GM20000 (cell line): Measurements from ENCODE around the gene EGFL7.

Source experiments
- DNase-seq: peaks from one replicate; pipeline ENCODE4 v3.0.0; 2012; ENCODE audit warnings: low spot score
- CTCF ChIP-seq: IDR thresholded peaks from 2 replicates; pipeline ENCODE4 v1.5.1; 2012; ENCODE audit warnings: mild to moderate bottlenecking, control low read depth; ENCODE audit errors: extremely low read depth, missing control alignments

The EGFL7 gene

GRCh38 chr9:136679431-136679941, 16.8 kb downstream of the EGFL7 start:
- DNase-seq = no peak
- no peak for TF ChIP-seq CTCF

- TF ChIP-seq CTCF = no peak
- DNase-seq = no peak
Measured at GRCh38 chr9:136681029-136681428, 18.3 kb downstream of the EGFL7 start.

- DNase-seq = no peak
- TF ChIP-seq CTCF = no peak
Measured at GRCh38 chr9:136681945-136682699, 19.4 kb downstream of the EGFL7 start.

GRCh38 chr9:136682710-136683109, 20.0 kb downstream of the EGFL7 start:
- DNase-seq = no peak
- TF ChIP-seq CTCF = no peak

GRCh38 chr9:136683173-136683745, 20.5 kb downstream of the EGFL7 start:
- no peak for TF ChIP-seq CTCF
- DNase-seq = no peak

GRCh38 chr9:136683755-136684154, 21.0 kb downstream of the EGFL7 start:
- TF ChIP-seq CTCF = no peak
- no peak for DNase-seq

GRCh38 chr9:136684339-136684738, 21.6 kb downstream of the EGFL7 start:
- no peak for DNase-seq
- no peak for TF ChIP-seq CTCF
